DND-41 (cell line): Measurements from ENCODE around the gene TSPAN9.

ENCODE experiments used
- ATAC-seq: fragments of 200-7000 bp; cut with Tn5 transposase; 3 replicates; pipeline ENCODE4 v1.9.1; 2021; ENCODE audit warnings: low read depth; ENCODE audit not compliant: insufficient read depth
- DNase-seq: peaks from one replicate; pipeline ENCODE4 v3.0.0-alpha.2; 2020
- H2AFZ ChIP-seq: 2 replicates; pipeline ENCODE4 v1.6.0; 2012; ENCODE audit warnings: low read depth, low read length
- H3K27ac ChIP-seq: 2 replicates; pipeline ENCODE4 v1.5.1; 2012; ENCODE audit warnings: low read length, inconsistent platforms
- H3K27me3 ChIP-seq: fragments of 200-600 bp; sonication (generic); 2 replicates; pipeline ENCODE4 v1.6.0; 2012; ENCODE audit warnings: low read length, mild to moderate bottlenecking, inconsistent platforms; ENCODE audit not compliant: insufficient read depth, poor library complexity
- H3K36me3 ChIP-seq: 2 replicates; pipeline ENCODE4 v1.5.1; 2012; ENCODE audit warnings: low read length, inconsistent platforms; ENCODE audit not compliant: insufficient read depth
- H3K4me1 ChIP-seq: 2 replicates; pipeline ENCODE4 v1.5.1; 2012; ENCODE audit warnings: mild to moderate bottlenecking, low read length; ENCODE audit not compliant: insufficient read depth
- H3K4me2 ChIP-seq: 2 replicates; pipeline ENCODE4 v1.6.0; 2012; ENCODE audit warnings: mild to moderate bottlenecking, moderate library complexity, low read length, inconsistent platforms; ENCODE audit not compliant: insufficient read depth
- H3K4me3 ChIP-seq, 2 experiments: fragments of 200-600 bp in 1 of 2; shearing (Covaris generic) in 1 of 2; 2 replicates each; pipeline ENCODE4 v1.5.1; 2012 to 2016; ENCODE audit warnings: inconsistent platforms in 2 of 2, low read length in 2 of 2, mild to moderate bottlenecking in 2 of 2, low read depth in 1 of 2, moderate library complexity in 1 of 2
- H3K79me2 ChIP-seq: 2 replicates; pipeline ENCODE4 v1.6.0; 2012; ENCODE audit warnings: low read length, inconsistent platforms; ENCODE audit not compliant: insufficient read depth
- H3K9ac ChIP-seq: 2 replicates; pipeline ENCODE4 v1.6.0; 2012; ENCODE audit warnings: low read depth, mild to moderate bottlenecking, inconsistent platforms, low read length, moderate library complexity
- H3K9me3 ChIP-seq: 2 replicates; pipeline ENCODE4 v1.5.1; 2012; ENCODE audit warnings: low read length, moderate library complexity, mild to moderate bottlenecking, inconsistent platforms; ENCODE audit not compliant: insufficient read depth, severe bottlenecking
- H4K20me1 ChIP-seq: 2 replicates; pipeline ENCODE4 v1.6.0; 2012; ENCODE audit warnings: low read length; ENCODE audit not compliant: insufficient read depth
- EZH2 ChIP-seq: IDR thresholded peaks from 3 replicates; pipeline ENCODE4 v1.6.1; 2012; ENCODE audit warnings: borderline replicate concordance, low read depth, mild to moderate bottlenecking, moderate library complexity, low read length, inconsistent platforms; ENCODE audit not compliant: severe bottlenecking
- TF ChIP-seq, protein P1 (sequence below): IDR thresholded peaks from 2 replicates; pipeline ENCODE4 v1.5.1; 2012; ENCODE audit warnings: borderline replicate concordance, low read length, moderate library complexity, mild to moderate bottlenecking; ENCODE audit not compliant: poor library complexity, severe bottlenecking; ENCODE audit errors: extremely low read depth

The TSPAN9 gene

DNA sequence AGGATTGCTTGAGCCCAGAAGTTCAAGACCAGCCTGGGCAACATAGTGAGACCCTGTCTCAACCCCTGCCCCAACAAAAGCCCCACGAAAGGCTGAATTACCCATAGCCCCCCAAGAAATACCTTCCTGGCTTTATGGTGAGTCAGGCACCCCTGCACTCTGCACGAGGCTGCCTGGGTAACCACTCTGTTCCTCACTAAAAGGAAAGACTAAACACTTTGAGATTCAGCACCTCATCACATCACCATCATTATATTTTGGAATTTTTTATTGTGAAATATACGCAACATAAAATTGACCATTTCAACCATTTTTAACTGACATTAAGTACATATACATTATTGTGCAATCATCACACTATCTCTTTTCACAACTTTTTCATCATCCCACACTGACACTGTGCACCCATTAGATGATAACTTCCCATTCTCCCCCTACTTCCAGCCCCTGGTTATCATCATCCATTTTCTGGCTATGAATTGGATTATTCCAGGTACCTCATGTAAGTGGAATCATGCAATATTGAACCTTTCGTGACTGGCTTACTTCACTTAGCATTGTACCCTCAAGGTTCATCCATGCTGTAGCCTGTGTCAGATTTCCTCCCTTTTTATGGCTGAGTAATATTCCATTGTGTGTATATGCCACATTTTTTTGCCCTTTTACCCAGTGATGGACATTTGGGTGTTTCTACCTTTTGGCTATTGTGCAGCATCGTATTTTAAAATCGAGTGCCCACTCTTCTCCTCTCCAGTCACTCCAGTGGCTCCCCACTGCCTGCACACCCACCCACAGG, 51.5 kb downstream of the TSPAN9 start:
- DNase-seq (no peak), ATAC-seq (no peak)
- no peak for TF ChIP-seq EZH2
- TF ChIP-seq, protein P1, sequence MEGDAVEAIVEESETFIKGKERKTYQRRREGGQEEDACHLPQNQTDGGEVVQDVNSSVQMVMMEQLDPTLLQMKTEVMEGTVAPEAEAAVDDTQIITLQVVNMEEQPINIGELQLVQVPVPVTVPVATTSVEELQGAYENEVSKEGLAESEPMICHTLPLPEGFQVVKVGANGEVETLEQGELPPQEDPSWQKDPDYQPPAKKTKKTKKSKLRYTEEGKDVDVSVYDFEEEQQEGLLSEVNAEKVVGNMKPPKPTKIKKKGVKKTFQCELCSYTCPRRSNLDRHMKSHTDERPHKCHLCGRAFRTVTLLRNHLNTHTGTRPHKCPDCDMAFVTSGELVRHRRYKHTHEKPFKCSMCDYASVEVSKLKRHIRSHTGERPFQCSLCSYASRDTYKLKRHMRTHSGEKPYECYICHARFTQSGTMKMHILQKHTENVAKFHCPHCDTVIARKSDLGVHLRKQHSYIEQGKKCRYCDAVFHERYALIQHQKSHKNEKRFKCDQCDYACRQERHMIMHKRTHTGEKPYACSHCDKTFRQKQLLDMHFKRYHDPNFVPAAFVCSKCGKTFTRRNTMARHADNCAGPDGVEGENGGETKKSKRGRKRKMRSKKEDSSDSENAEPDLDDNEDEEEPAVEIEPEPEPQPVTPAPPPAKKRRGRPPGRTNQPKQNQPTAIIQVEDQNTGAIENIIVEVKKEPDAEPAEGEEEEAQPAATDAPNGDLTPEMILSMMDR = no peak
- Histone ChIP-seq H3K4me1 (peaks cover 9% of the 10 kb centered on the region), H2AFZ (no peak overlapping the region), H3K9ac (no peak overlapping the region), H3K9me3 (no peaks in the 10 kb centered on the region), H3K79me2 (no peaks in the 10 kb centered on the region), H3K27ac (no peak overlapping the region), H3K4me2 (no peak overlapping the region), H3K27me3 (peaks cover 5% of the 10 kb centered on the region), H3K36me3 (no peaks in the 10 kb centered on the region), H4K20me1 (0 out of 2 replicates have a peak, but pooled peaks cover 7% of the 10 kb centered on the region), H3K4me3 (no peak overlapping the region)

DNA sequence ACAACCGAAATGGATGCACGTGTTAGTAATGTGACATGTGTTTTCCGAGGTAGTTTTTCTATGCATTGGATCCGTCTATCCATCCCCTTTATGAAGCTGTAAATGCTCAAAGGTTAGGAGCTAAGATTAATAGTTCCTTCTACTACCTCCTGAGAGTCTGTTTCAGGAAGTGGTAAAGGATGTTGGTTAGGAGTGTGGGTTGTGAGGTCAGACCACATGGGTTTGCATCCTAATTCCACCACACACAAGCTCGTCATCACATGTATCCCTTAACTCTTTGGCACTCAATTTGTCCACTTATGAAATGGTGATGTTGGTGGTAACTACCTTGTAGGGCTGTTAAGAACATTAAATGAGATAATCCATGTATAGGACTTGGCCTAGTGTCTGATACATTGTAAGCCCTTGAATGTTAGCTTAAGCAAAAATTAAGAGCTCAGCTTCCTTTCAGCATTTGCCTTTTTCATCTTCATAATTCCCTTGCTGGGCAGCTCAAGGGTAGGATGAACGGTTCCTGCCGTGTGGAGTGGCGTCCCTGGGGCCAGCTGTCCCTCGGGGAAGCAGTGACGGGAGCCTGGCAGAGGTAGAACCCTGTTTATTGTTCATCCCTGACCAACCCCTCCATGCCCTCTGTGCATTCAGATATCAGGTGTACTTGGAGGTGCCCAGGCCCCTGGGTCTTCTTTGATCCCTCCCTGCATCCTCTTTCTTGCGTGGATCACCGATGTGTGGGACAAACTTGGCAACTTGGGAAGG, 52.3 kb downstream of the TSPAN9 start:
- Histone ChIP-seq H3K4me2 (no peak overlapping the region), H4K20me1 (0 out of 2 replicates have a peak, but pooled peaks cover 7% of the 10 kb centered on the region), H3K79me2 (no peaks in the 10 kb centered on the region), H3K4me1 (peaks cover 9% of the 10 kb centered on the region), H3K36me3 (no peaks in the 10 kb centered on the region), H3K4me3 (no peak overlapping the region), H3K27me3 (peaks cover 5% of the 10 kb centered on the region), H3K27ac (no peak overlapping the region), H2AFZ (no peak overlapping the region), H3K9ac (no peak overlapping the region), H3K9me3 (no peaks in the 10 kb centered on the region)
- ATAC-seq (peak; percentile 66; the same call in 2 of the 3 replicates), DNase-seq (peak; percentile 28)
- TF ChIP-seq, protein P1 = no peak
- TF ChIP-seq EZH2 = no peak

DNA sequence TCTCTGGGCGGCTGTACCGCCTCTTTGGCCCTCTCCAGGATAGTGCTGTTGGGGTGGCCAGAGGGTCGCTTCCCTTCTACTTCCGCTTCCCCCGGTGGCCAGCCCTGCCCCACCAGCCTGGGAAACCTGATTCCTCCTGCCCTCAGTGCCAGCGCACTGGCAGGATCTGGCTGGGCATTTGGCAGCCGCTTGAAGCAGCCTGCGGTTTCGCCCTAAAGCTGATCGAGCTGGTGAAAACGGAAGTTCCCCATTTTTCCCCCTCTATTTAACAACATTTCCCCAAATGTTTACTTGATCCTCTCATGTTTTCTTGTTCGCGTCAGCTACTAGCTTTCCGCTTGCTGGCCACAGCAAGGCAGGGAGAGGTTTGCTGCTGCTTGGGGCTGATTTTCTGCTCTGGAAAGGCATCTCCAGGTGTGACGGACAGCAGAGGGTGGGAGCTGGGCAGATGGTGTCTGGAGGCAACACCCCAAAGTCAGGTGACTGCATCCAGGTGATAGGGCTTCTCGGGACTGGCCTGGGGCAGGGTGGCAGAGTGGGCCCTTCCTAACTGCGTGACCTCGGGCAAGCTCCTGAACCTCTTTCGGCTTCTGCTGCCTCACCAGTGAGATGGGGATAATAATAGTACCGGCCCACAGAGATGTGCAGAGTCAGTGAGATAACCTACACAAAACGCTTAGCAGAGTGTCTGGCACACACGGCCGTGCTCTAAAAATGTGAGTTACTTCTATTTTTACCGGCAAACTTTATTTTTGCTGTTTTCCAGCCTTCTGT, 53.1 kb downstream of the TSPAN9 start:
- no peaks in the 10 kb centered on the region for H3K79me2 ChIP-seq
- TF ChIP-seq, protein P1 = no peak
- no peak for TF ChIP-seq EZH2
- no peak for DNase-seq
- H3K4me1 ChIP-seq = peaks cover 9% of the 10 kb centered on the region
- no peak overlapping the region for H3K4me3 ChIP-seq
- H4K20me1 ChIP-seq = peaks cover 11% of the 10 kb centered on the region; the same call in 1 of the 2 replicates
- H3K27me3 ChIP-seq = peaks cover 5% of the 10 kb centered on the region
- H3K4me2 ChIP-seq = no peak overlapping the region
- no peak for ATAC-seq
- no peak overlapping the region for H3K9ac ChIP-seq
- no peaks in the 10 kb centered on the region for H3K36me3 ChIP-seq
- H3K27ac ChIP-seq = no peak overlapping the region
- no peak overlapping the region for H2AFZ ChIP-seq
- no peaks in the 10 kb centered on the region for H3K9me3 ChIP-seq
